GM12865 (cell line): ENCODE data around the gene PPP1R16B.

ENCODE experiments used
- DNase-seq: peaks from one replicate; pipeline ENCODE4 v3.0.0; 2010; ENCODE audit warnings: low read depth
- H3K4me3 ChIP-seq: 2 replicates; pipeline ENCODE4 v1.5.1; 2011; ENCODE audit warnings: mild to moderate bottlenecking, low read depth, low read length, control low read depth
- TF ChIP-seq, protein P1 (sequence below): IDR thresholded peaks from 2 replicates; pipeline ENCODE4 v1.5.1; 2011; ENCODE audit warnings: low read length, control low read depth, low read depth, inconsistent platforms; ENCODE audit not compliant: insufficient read depth; ENCODE audit errors: missing control alignments

Gene PPP1R16B

DNA sequence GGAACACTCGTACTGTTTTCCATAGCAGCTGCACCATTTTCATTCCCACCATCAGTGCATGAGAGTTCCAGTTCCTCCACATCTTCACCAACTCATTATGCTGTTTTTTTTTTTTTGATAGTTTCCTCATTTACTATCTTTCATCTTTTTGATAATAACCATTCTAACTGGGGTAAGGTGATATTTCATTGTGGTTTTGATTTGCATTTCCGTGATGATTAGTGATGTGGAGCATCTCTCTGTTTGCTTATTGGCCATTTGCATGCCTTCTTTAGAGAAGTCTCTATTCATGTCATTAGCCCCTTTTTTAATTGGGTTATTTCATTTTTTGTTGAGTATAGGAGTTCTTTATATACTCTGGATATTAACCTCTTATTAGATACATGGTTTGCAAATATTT is 31.3 kb upstream of the PPP1R16B start:
- no peak for DNase-seq
- TF ChIP-seq, protein P1, sequence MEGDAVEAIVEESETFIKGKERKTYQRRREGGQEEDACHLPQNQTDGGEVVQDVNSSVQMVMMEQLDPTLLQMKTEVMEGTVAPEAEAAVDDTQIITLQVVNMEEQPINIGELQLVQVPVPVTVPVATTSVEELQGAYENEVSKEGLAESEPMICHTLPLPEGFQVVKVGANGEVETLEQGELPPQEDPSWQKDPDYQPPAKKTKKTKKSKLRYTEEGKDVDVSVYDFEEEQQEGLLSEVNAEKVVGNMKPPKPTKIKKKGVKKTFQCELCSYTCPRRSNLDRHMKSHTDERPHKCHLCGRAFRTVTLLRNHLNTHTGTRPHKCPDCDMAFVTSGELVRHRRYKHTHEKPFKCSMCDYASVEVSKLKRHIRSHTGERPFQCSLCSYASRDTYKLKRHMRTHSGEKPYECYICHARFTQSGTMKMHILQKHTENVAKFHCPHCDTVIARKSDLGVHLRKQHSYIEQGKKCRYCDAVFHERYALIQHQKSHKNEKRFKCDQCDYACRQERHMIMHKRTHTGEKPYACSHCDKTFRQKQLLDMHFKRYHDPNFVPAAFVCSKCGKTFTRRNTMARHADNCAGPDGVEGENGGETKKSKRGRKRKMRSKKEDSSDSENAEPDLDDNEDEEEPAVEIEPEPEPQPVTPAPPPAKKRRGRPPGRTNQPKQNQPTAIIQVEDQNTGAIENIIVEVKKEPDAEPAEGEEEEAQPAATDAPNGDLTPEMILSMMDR: no peak

DNA sequence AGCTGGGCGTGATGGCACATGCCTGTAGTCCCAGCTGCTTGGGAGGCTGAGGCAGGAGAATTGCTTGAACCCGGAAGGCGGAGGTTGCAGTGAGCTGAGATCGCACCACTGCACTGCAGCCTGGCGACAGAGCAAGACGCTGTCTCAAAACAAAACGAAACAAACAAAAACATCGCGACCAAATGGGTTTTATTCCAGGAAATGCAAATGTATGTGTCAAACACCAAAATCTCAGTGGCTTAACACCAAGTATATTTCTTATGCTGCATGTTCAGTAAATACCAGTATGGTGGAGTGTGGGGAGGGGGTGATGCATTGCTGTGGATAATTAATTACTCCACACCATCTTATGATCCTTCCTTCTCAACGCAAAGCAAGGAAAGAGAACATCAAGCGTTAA is 29.1 kb upstream of the PPP1R16B start:
- TF ChIP-seq, protein P1: no peak
- no peak overlapping the region for H3K4me3 ChIP-seq
- DNase-seq: no peak

More for the DNA sequence above, 31.3 kb upstream of the PPP1R16B start:
- no peak overlapping the region for H3K4me3 ChIP-seq

DNA sequence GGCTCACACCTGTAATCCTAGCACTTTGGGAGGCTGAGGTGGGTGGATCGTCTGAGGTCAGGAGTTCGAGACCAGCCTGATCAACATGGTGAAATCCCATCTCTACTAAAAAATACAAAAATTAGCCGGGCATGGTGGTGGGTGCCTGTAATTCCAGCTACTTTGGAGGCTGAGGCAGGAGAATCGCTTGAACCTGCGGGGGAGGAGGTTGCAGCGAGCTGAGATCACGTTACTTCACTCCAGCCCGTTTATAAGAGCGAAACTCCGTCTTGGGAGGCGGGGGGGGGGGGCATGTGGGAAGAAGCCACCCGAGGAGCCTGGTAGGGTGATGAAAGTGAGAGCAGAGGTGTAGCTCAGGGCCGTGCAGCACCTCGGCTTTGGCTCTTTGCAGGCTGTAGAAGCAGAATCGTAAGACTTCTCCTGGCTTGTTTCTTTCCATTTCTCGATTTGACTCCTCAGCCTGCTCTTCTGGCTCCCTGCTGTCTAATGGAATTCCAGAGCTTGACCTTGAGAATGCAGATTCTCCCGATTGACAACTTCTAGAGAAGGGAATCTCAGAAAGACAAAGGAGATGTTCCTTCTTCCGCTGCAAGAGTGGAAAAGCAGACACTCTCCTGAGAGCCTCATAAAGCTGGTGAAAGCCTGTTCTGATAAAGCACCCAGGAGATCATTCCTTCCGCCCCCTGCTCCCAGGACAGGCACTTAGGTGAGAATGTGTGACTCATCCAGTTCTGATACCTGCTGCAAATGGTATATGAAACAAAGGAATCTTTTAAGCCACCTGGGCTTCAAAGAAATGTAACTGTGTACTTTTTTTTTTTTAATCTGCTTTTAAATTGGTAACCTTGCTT is 26.0 kb upstream of the PPP1R16B start:
- DNase-seq: no peak
- H3K4me3 ChIP-seq: no peak overlapping the region

DNA sequence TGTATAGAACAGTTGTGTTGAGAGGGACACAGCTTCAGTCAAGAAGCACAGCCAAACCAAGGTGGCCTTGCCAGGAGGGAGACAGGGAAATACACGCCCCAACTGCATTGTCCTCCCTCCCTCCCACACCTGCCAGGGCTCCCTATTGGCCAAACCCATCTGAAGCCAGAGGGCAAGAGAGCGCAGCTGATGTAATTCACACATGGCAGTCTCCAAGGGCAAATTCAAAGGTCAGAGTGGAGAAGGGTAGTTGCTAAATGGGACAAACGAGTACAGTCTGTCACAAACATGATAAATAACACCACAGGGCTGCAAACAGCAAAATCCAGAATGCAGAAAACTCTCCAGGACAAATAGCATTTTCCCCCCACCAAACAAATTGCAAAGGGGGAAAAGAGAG is 23.2 kb upstream of the PPP1R16B start:
- no peak overlapping the region for H3K4me3 ChIP-seq
- DNase-seq: no peak
- TF ChIP-seq, protein P1: no peak

More for the DNA sequence above, 26.0 kb upstream of the PPP1R16B start:
- TF ChIP-seq, protein P1: no peak

DNA sequence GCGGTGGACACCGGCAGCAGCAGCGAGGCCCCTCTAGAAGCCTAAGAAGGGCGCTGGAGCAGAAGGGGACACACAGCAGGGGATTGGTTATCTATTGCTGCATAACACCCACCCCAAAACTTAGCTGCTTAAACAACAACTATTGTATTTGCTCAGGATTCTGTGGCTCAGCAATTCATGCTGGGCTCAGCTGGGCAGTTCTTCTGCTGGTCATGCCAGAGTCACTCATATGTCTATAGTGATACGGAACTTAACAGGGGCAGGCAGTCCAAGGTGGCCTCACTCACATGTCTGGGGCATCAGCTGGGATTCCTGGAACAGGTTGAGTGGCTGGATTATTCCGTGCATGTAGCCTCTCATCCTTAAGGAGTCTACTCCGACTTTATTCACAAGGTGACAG is 17.6 kb upstream of the PPP1R16B start:
- no peak overlapping the region for H3K4me3 ChIP-seq
- DNase-seq: no peak
- TF ChIP-seq, protein P1: no peak

DNA sequence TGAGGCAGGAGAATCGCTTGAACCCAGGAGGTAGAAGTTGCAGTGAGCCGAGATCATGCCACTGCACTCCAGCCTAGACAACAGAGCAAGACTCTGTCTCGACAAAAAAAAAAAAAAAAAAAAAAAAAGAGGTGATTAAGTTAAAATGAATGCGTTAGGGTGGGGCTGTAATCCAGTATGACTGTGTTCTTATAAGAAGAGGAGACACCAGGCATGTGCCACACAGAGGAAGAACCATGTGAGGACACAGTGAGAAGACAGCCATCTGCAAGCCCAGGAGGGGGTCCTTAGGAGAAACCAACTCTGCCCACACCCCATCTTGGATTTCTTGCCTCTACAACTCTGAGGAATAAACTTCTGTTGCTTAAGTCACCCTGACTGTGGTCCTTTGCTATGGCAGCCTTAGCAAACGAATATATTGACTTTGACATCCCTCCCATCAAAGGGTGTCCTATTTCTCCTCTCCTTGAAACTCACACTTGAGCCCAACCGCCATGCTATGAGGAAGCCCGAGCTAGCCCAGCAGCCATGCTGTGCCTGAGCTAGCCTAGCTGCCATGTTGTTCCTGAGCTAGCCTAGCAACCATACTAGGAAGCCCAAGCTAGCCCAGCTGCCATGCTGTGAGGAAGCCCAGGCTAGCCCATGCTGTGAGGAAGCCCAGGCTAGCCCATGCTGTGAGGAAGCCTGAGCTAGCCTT is 15.8 kb upstream of the PPP1R16B start:
- TF ChIP-seq, protein P1: no peak

More for the DNA sequence above, 15.8 kb upstream of the PPP1R16B start:
- no peak overlapping the region for H3K4me3 ChIP-seq
- no peak for DNase-seq
